OCI-LY3 (cell line): ENCODE measurements around the gene MAMSTR.

Source experiments
- H2AFZ ChIP-seq: fragments of 200-600, 300-600 bp; shearing (Covaris generic); 2 replicates; pipeline ENCODE4 v1.6.0; 2014; ENCODE audit warnings: antibody characterized with exemption, low read depth, low read length
- H3K27ac ChIP-seq: fragments of 200-600, 300-600 bp; sonication (generic); 2 replicates; pipeline ENCODE4 v1.5.1; 2014; ENCODE audit warnings: mild to moderate bottlenecking, low read length, moderate library complexity, mixed read lengths
- H3K27me3 ChIP-seq: fragments of 200-600, 300-600 bp; sonication (generic); 2 replicates; pipeline ENCODE4 v1.6.1; 2014; ENCODE audit warnings: low read depth, low read length, mixed read lengths
- H3K36me3 ChIP-seq: fragments of 200-600, 300-600 bp; sonication (generic); replicated peaks from 2 replicates; pipeline ENCODE3; 2014; ENCODE audit warnings: low read depth, low read length, mixed read lengths
- H3K4me1 ChIP-seq: fragments of 300-600, 200-600 bp; sonication (generic); 2 replicates; pipeline ENCODE4 v1.6.1; 2014; ENCODE audit warnings: low read length, mixed read lengths
- H3K4me2 ChIP-seq: fragments of 200-600, 300-600 bp; sonication (generic); 2 replicates; pipeline ENCODE4 v1.6.1; 2014; ENCODE audit warnings: low read length, mixed read lengths
- H3K4me3 ChIP-seq: fragments of 300-600, 200-600 bp; sonication (generic); 2 replicates; pipeline ENCODE4 v1.5.1; 2014; ENCODE audit warnings: antibody characterized with exemption, mild to moderate bottlenecking, low read length, moderate library complexity
- H3K79me2 ChIP-seq: fragments of 300-600, 200-600 bp; shearing (Covaris generic); 2 replicates; pipeline ENCODE4 v1.6.1; 2014; ENCODE audit warnings: mild to moderate bottlenecking, low read length, mixed read lengths
- H3K9ac ChIP-seq: fragments of 300-600, 200-600 bp; shearing (Covaris generic); 2 replicates; pipeline ENCODE4 v1.6.0; 2014; ENCODE audit warnings: mild to moderate bottlenecking, low read length, moderate library complexity
- H3K9me3 ChIP-seq: fragments of 200-600, 300-600 bp; shearing (Covaris generic); 2 replicates; pipeline ENCODE4 v1.6.1; 2014; ENCODE audit warnings: low read length, mixed read lengths; ENCODE audit not compliant: insufficient read depth
- H4K20me1 ChIP-seq: fragments of 200-600, 300-600 bp; sonication (generic); 2 replicates; pipeline ENCODE4 v1.6.1; 2016; ENCODE audit warnings: low read length, mixed read lengths; ENCODE audit not compliant: insufficient read depth
- CTCF ChIP-seq: fragments of 200-600, 300-600 bp; sonication (generic); IDR thresholded peaks from 2 replicates; pipeline ENCODE4 v1.5.1; 2014; ENCODE audit warnings: antibody characterized with exemption, low read length, low read depth
- EZH2phosphoT487 ChIP-seq: fragments of 200-600 bp; shearing (Covaris generic); IDR thresholded peaks from 2 replicates; pipeline ENCODE4 v1.6.1; 2018; ENCODE audit warnings: antibody characterized with exemption, mixed run types, low read depth

Gene MAMSTR

GRCh38 chr19:48669903-48670668 lies 49.4 kb downstream of the MAMSTR start:
- Histone ChIP-seq H3K4me1 (peaks cover 2% of the 10 kb centered on the region), H3K27ac (no peak overlapping the region), H2AFZ (no peak overlapping the region)

GRCh38 chr19:48668761-48669160 lies 50.8 kb downstream of the MAMSTR start:
- TF ChIP-seq CTCF (no peak), EZH2phosphoT487 (no peak)

More at GRCh38 chr19:48669903-48670668, 49.4 kb downstream of the MAMSTR start:
- Histone ChIP-seq H3K9ac (no peak overlapping the region), H4K20me1 (no peaks in the 10 kb centered on the region), H3K4me3 (no peak overlapping the region), H3K4me2 (no peak overlapping the region), H3K27me3 (no peaks in the 10 kb centered on the region), H3K36me3 (no peaks in the 10 kb centered on the region), H3K9me3 (no peaks in the 10 kb centered on the region), H3K79me2 (no peaks in the 10 kb centered on the region)
- TF ChIP-seq EZH2phosphoT487 = no peak
- TF ChIP-seq CTCF = no peak

GRCh38 chr19:48668332-48668731 lies 51.2 kb downstream of the MAMSTR start:
- no peak overlapping the region for H3K9ac ChIP-seq
- H3K27me3 ChIP-seq = no peaks in the 10 kb centered on the region
- no peaks in the 10 kb centered on the region for H3K4me1 ChIP-seq
- H3K36me3 ChIP-seq = no peaks in the 10 kb centered on the region
- no peak overlapping the region for H2AFZ ChIP-seq
- H3K4me2 ChIP-seq = no peak overlapping the region
- no peak overlapping the region for H3K4me3 ChIP-seq
- H3K27ac ChIP-seq = no peak overlapping the region
- no peak for TF ChIP-seq EZH2phosphoT487
- TF ChIP-seq CTCF = no peak
- no peaks in the 10 kb centered on the region for H3K9me3 ChIP-seq
- no peaks in the 10 kb centered on the region for H4K20me1 ChIP-seq
- no peaks in the 10 kb centered on the region for H3K79me2 ChIP-seq

More at GRCh38 chr19:48668761-48669160, 50.8 kb downstream of the MAMSTR start:
- Histone ChIP-seq H4K20me1 (no peaks in the 10 kb centered on the region), H3K4me1 (no peaks in the 10 kb centered on the region), H3K79me2 (no peaks in the 10 kb centered on the region), H3K27me3 (no peaks in the 10 kb centered on the region), H3K9ac (no peak overlapping the region), H3K36me3 (no peaks in the 10 kb centered on the region), H3K4me2 (no peak overlapping the region), H3K4me3 (no peak overlapping the region), H3K9me3 (no peaks in the 10 kb centered on the region), H3K27ac (no peak overlapping the region), H2AFZ (no peak overlapping the region)

- no peak for TF ChIP-seq EZH2phosphoT487
- no peak for TF ChIP-seq CTCF
- H3K27ac ChIP-seq = no peak overlapping the region
- H2AFZ ChIP-seq = no peak overlapping the region
- no peaks in the 10 kb centered on the region for H3K79me2 ChIP-seq
- no peaks in the 10 kb centered on the region for H3K9me3 ChIP-seq
- no peaks in the 10 kb centered on the region for H4K20me1 ChIP-seq
- no peaks in the 10 kb centered on the region for H3K36me3 ChIP-seq
- H3K4me3 ChIP-seq = no peak overlapping the region
- H3K9ac ChIP-seq = no peak overlapping the region
- H3K4me1 ChIP-seq = peaks cover 7% of the 10 kb centered on the region
- no peaks in the 10 kb centered on the region for H3K27me3 ChIP-seq
- no peak overlapping the region for H3K4me2 ChIP-seq
Measured at GRCh38 chr19:48665786-48666185, 53.7 kb downstream of the MAMSTR start.
